ENCODE results near the gene KIAA1217.

Gene KIAA1217

GRCh38 chr10:24545585-24545984 is 336.6 kb downstream of the KIAA1217 start:
- no peak for DNase-seq (ENCODE audit: low read depth, low spot score)
- no peak for TF ChIP-seq CTCF (IDR thresholded peaks at IDR 0.05; ENCODE audit: insufficient read depth, low read length, missing control alignments)
- no peak overlapping the region for H3K4me3 ChIP-seq (ENCODE audit: low read depth, low read length)
- ChIA-PET CTCF (interaction anchor here (1.9 to 2.4 kb wide), 2 partner anchors 12 to 27 kb away, joined by 9 read pairs; no protein-coding TSS in a partner anchor), POLR2A (no interaction called here)

GRCh38 chr10:24550680-24551079 is 341.7 kb downstream of the KIAA1217 start:
- TF ChIP-seq CTCF (IDR thresholded peaks at IDR 0.05; ENCODE audit: insufficient read depth, low read length, missing control alignments) = no peak
- POLR2A ChIA-PET = no interaction called here
- CTCF ChIA-PET = interaction anchor here (0.9 to 1.7 kb wide), 2 partner anchors 19 to 556 kb away, joined by 3 to 7 read pairs; no protein-coding TSS in a partner anchor
- no peak overlapping the region for H3K4me3 ChIP-seq (ENCODE audit: low read depth, low read length)
- no peak for DNase-seq (ENCODE audit: low read depth, low spot score)

- ChIA-PET POLR2A (no interaction called here), CTCF (interaction anchor here (0.9 kb wide), 1 partner anchor 19 kb away, joined by 3 read pairs; no protein-coding TSS in a partner anchor)
- DNase-seq (ENCODE audit: low read depth, low spot score) = no peak
- H3K4me3 ChIP-seq (ENCODE audit: low read depth, low read length) = no peak overlapping the region
- TF ChIP-seq CTCF (IDR thresholded peaks at IDR 0.05; ENCODE audit: insufficient read depth, low read length, missing control alignments) = no peak
These were observed 342.2 kb downstream of the KIAA1217 start for GRCh38 chr10:24551161-24551560.

GRCh38 chr10:24552346-24553016 is 343.5 kb downstream of the KIAA1217 start:
- peak; percentile 32 for TF ChIP-seq CTCF (IDR thresholded peaks at IDR 0.05; ENCODE audit: insufficient read depth, low read length, missing control alignments)
- CTCF ChIA-PET = interaction anchor here (0.6 kb wide), 1 partner anchor 188 kb away, joined by 3 read pairs; no protein-coding TSS in a partner anchor
- H3K4me3 ChIP-seq (ENCODE audit: low read depth, low read length) = no peak overlapping the region
- POLR2A ChIA-PET = no interaction called here
- no peak for DNase-seq (ENCODE audit: low read depth, low spot score)

- DNase-seq (ENCODE audit: low read depth, low spot score) = no peak
- ChIA-PET POLR2A (no interaction called here), CTCF (interaction anchor here (0.6 kb wide), 1 partner anchor 189 kb away, joined by 3 read pairs; no protein-coding TSS in a partner anchor)
- H3K4me3 ChIP-seq (ENCODE audit: low read depth, low read length) = no peak overlapping the region
- no peak for TF ChIP-seq CTCF (IDR thresholded peaks at IDR 0.05; ENCODE audit: insufficient read depth, low read length, missing control alignments)
These were observed 344.2 kb downstream of the KIAA1217 start for GRCh38 chr10:24553051-24553612.

- DNase-seq (ENCODE audit: low read depth, low spot score) = no peak
- no peak for TF ChIP-seq CTCF (IDR thresholded peaks at IDR 0.05; ENCODE audit: insufficient read depth, low read length, missing control alignments)
- no peak overlapping the region for H3K4me3 ChIP-seq (ENCODE audit: low read depth, low read length)
- ChIA-PET CTCF (interaction anchor here (1.0 to 1.2 kb wide), 2 partner anchors 36 to 559 kb away, joined by 5 to 7 read pairs; no protein-coding TSS in a partner anchor), POLR2A (no interaction called here)
These were observed 345.1 kb downstream of the KIAA1217 start for GRCh38 chr10:24554036-24554435.
